HCT116 (cell line): Measurements from ENCODE around the gene ADAM15. TPM values are rescaled to one million over a fixed set of nuclear protein-coding genes. Genes with fewer than 3 reads are reported as not detected.
A peak's percentile ranks its signal among the peaks of the same experiment; 100 is the strongest.

Experiments used
- ATAC-seq: fragments of 200-7000 bp; cut with Tn5 transposase; 2 replicates; pipeline ENCODE4 v1.9.1; 2020; ENCODE audit warnings: mild to moderate bottlenecking, moderate library complexity
- BruUV-seq: library from RNA; stranded (reverse); fragments of 400-500 nt; replicated peaks from 2 replicates; lab custom pipeline; 2021; lab: Mats Ljungman, UMichigan
- CTCF ChIA-PET: fragments of 300-600 bp; sonication (Branson Sonifier 250); formaldehyde crosslinking; loops from one replicate; lab custom pipeline; 2021; ENCODE audit warnings: antibody characterized with exemption; lab: Charles Lee
- POLR2A ChIA-PET: fragments of 300-600, 350-600 bp; sonication (Branson Sonifier 250); formaldehyde crosslinking; loops from one replicate; lab custom pipeline; 2021; ENCODE audit warnings: antibody characterized with exemption; lab: Charles Lee
- RAD21 ChIA-PET, 2 experiments: fragments of 300-600 bp; sonication (Branson Sonifier 250); formaldehyde crosslinking; loops; one replicate each; lab custom pipeline; 2023; ENCODE audit warnings: low total read pairs in 2 of 2; ENCODE audit not compliant: uncharacterized antibody in 2 of 2, unreplicated experiment in 2 of 2, low non-redundant PET in 1 of 2; lab: Charles Lee
- DNase-seq: peaks from one replicate; pipeline ENCODE4 v3.0.0-alpha.2; 2010; ENCODE audit warnings: low read depth, low spot score
- H2AFZ ChIP-seq: fragments of 200-600 bp; shearing (Covaris generic), sonication (generic); 2 replicates; pipeline ENCODE4 v1.6.1; 2017; ENCODE audit warnings: low read depth, mixed run types, mixed read lengths, antibody characterized with exemption, low read length; ENCODE audit not compliant: poor library complexity, severe bottlenecking
- H3K27ac ChIP-seq: 2 replicates; pipeline ENCODE4 v1.5.1; 2012; ENCODE audit warnings: low read depth, low read length
- H3K27me3 ChIP-seq: fragments of 200-600 bp; sonication (generic); 2 replicates; pipeline ENCODE4 v1.6.1; 2016; ENCODE audit warnings: mixed run types, low read length, mixed read lengths; ENCODE audit not compliant: insufficient read depth
- H3K36me3 ChIP-seq, 2 experiments: fragments of 200-500 bp in 1 of 2; fragments of 200-600 bp in 1 of 2; sonication (Bioruptor generic) in 1 of 2; sonication (generic) in 1 of 2; 2 replicates each; pipeline versions ENCODE4 v1.5.1 to v1.6.1; 2014 to 2016; ENCODE audit warnings: low read length in 2 of 2, inconsistent platforms in 1 of 2, mixed read lengths in 1 of 2, mixed run types in 1 of 2; ENCODE audit not compliant: insufficient read depth in 2 of 2, control insufficient read depth in 1 of 2
- H3K4me1 ChIP-seq, 2 experiments: fragments of 200-600 bp in 1 of 2; sonication (generic) in 1 of 2; 2 replicates each; pipeline versions ENCODE4 v1.5.1 to v1.6.1; 2012 to 2017; ENCODE audit warnings: low read length in 2 of 2, inconsistent platforms in 1 of 2, mild to moderate bottlenecking in 1 of 2, mixed read lengths in 1 of 2, mixed run types in 1 of 2, moderate library complexity in 1 of 2; ENCODE audit not compliant: insufficient read depth in 2 of 2, control insufficient read depth in 1 of 2
- H3K4me2 ChIP-seq: fragments of 200-600 bp; sonication (generic); 2 replicates; pipeline ENCODE4 v1.6.1; 2017; ENCODE audit warnings: mixed run types, low read length, mixed read lengths
- H3K4me3 ChIP-seq, 2 experiments: fragments of 200-600 bp in 1 of 2; sonication (generic) in 1 of 2; replicated peaks in 1 of 2; 2 replicates each; pipeline ENCODE4 v1.5.1; 2011 to 2016; ENCODE audit warnings: low read length in 2 of 2, control low read depth in 1 of 2, low read depth in 1 of 2, mild to moderate bottlenecking in 1 of 2, mixed read lengths in 1 of 2, mixed run types in 1 of 2
- H3K79me2 ChIP-seq: fragments of 200-600 bp; sonication (generic); 2 replicates; pipeline ENCODE4 v1.6.1; 2017; ENCODE audit warnings: mild to moderate bottlenecking, mixed run types, low read length, moderate library complexity, mixed read lengths; ENCODE audit not compliant: insufficient read depth
- H3K9ac ChIP-seq: fragments of 200-600 bp; sonication (generic); 2 replicates; pipeline ENCODE4 v1.6.1; 2016; ENCODE audit warnings: low read length, mixed read lengths
- H3K9me2 ChIP-seq: fragments of 200-600 bp; sonication (generic), shearing (Covaris generic); 2 replicates; pipeline ENCODE4 v1.6.1; 2017; ENCODE audit warnings: mixed run types, mild to moderate bottlenecking, moderate library complexity; ENCODE audit not compliant: insufficient read depth
- H3K9me3 ChIP-seq, 2 experiments: fragments of 200-500 bp in 1 of 2; fragments of 200-600 bp in 1 of 2; sonication (Bioruptor generic) in 1 of 2; sonication (generic) in 1 of 2; 2 replicates each; pipeline ENCODE4 v1.6.1; 2014 to 2017; ENCODE audit warnings: low read length in 2 of 2, mixed read lengths in 2 of 2, inconsistent platforms in 1 of 2, low read depth in 1 of 2, mild to moderate bottlenecking in 1 of 2, mixed run types in 1 of 2, moderate library complexity in 1 of 2; ENCODE audit not compliant: control insufficient read depth in 1 of 2, insufficient read depth in 1 of 2
- H4K20me1 ChIP-seq: fragments of 200-600 bp; sonication (generic), shearing (Covaris generic); 2 replicates; pipeline ENCODE4 v1.6.1; 2017; ENCODE audit warnings: mixed run types, mild to moderate bottlenecking, moderate library complexity; ENCODE audit not compliant: insufficient read depth
- EGR1 ChIP-seq: IDR thresholded peaks from 2 replicates; pipeline ENCODE4 v1.6.1; 2012; ENCODE audit warnings: low read depth
- ELF1 ChIP-seq: IDR thresholded peaks from 2 replicates; pipeline ENCODE4 v1.6.1; 2012; ENCODE audit warnings: low read depth, borderline replicate concordance
- EZH2 ChIP-seq: fragments of 200-600 bp; sonication (generic); IDR thresholded peaks from 2 replicates; pipeline ENCODE4 v1.6.1; 2017; ENCODE audit warnings: antibody characterized with exemption, mixed run types
- FOSL1 ChIP-seq: IDR thresholded peaks from 2 replicates; pipeline ENCODE4 v1.6.1; 2012; ENCODE audit warnings: low read depth
- JUND ChIP-seq: IDR thresholded peaks from 2 replicates; pipeline ENCODE4 v1.6.1; 2012
- TCF7L2 ChIP-seq: IDR thresholded peaks from 2 replicates; pipeline ENCODE4 v1.7.0; 2011; ENCODE audit warnings: borderline replicate concordance, inconsistent platforms; ENCODE audit not compliant: insufficient read depth, insufficient read length; ENCODE audit errors: extremely low read depth
- YY1 ChIP-seq: IDR thresholded peaks from 2 replicates; pipeline ENCODE4 v1.6.1; 2011; ENCODE audit warnings: low read length, low read depth, moderate library complexity, mild to moderate bottlenecking; ENCODE audit not compliant: insufficient replicate concordance; ENCODE audit errors: extremely low read depth
- ZNF274 ChIP-seq: fragments of 200-500 bp; sonication (Bioruptor generic); IDR thresholded peaks from 2 replicates; pipeline ENCODE4 v1.6.1; 2014; ENCODE audit warnings: mild to moderate bottlenecking, low read depth, low read length, inconsistent platforms
- intact Hi-C: fragments of 100-400 bp; cut with micrococcal nuclease; formaldehyde crosslinking; loops from 2 replicates; pipeline ENCODE4 v1.10.0; 2022
- total RNA-seq: library from RNA; stranded (reverse); gene quantifications from one replicate; pipeline ENCODE4 v1.2.1, GENCODE V29; 2021; ENCODE audit not compliant: unreplicated experiment
- TF ChIP-seq, protein P1 (sequence below): IDR thresholded peaks from 2 replicates; pipeline ENCODE4 v1.6.1; 2011; ENCODE audit warnings: mild to moderate bottlenecking, low read length, moderate library complexity; ENCODE audit not compliant: insufficient replicate concordance; ENCODE audit errors: extremely low read depth
- TF ChIP-seq, protein P2 (sequence below): IDR thresholded peaks from 2 replicates; pipeline ENCODE4 v1.6.1; 2012
- TF ChIP-seq, protein P3 (sequence below), 3 experiments: fragments of 200-600 bp in 1 of 3; sonication (generic) in 1 of 3; IDR thresholded peaks in 2 of 3; conservative IDR thresholded peaks in 1 of 3; 2 replicates each; pipeline ENCODE4 v1.5.1; 2012 to 2017; ENCODE audit warnings: low read depth in 2 of 3, low read length in 2 of 3, antibody characterized with exemption in 1 of 3, borderline replicate concordance in 1 of 3, control low read depth in 1 of 3, mild to moderate bottlenecking in 1 of 3, mixed read lengths in 1 of 3, mixed run types in 1 of 3, moderate library complexity in 1 of 3; ENCODE audit not compliant: insufficient read depth in 1 of 3

Gene ADAM15
- total RNA-seq, 1 experiment from 2014 or later = 149 TPM

DNA sequence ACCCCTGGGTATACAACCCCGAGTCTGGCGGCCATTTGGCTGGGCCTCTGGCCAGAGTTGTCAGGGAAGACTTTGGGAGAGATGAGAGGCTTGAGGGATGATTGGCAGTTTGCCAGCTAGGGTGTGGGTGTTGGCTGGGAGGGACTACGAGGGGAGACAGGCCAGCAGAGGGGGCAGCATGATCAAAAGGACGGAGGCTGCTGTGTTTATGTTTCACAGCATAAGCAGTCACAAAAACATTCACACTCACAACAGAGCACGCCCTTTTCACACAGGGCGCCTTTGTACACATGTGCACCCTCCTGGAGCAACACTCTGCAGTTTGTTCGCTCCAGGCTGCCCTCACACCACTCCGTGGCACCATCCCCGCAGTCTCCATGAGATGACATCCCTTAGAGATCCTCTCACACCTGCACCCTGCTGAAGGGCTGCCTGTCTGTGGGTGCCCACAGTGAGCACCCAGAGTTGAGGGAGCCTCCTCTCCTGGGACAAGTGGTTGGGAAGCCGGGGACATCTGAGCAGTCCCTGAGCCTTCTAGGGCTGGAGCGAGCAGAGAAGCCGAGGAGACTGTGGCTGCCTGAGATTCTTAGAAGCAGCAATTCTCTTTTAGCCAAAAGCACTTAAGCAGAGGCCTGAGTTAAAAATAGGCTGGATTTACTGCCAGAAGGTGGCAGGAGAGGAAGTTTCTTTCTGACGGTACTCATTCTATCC lies 43.0 kb downstream of the ADAM15 start:
- H3K4me3 ChIP-seq = no peak overlapping the region

DNA sequence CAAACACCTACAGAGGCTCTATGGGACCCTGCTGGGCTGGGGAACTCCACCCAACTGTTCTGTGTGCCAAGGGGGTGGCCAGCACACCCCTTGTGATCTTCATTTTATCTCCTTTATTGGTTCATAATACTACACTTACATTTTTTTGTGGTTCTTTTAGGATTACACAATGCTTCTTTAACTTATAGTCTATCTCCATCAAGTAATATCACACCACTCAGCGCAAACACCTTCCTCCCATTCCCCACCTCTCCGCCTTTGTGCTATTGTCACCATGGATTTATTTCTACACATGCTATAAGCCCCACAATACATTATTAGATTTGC lies 43.5 kb downstream of the ADAM15 start:
- H3K4me1 ChIP-seq = peaks cover 12 to 29% of the 10 kb centered on the region in 2 experiments; a peak in 3 of 4 replicates
- TF ChIP-seq YY1 = no peak
- TF ChIP-seq EZH2 = no peak
- TF ChIP-seq JUND = no peak
- no peak for TF ChIP-seq ELF1
- TF ChIP-seq ZNF274 = no peak
- TF ChIP-seq, protein P1, sequence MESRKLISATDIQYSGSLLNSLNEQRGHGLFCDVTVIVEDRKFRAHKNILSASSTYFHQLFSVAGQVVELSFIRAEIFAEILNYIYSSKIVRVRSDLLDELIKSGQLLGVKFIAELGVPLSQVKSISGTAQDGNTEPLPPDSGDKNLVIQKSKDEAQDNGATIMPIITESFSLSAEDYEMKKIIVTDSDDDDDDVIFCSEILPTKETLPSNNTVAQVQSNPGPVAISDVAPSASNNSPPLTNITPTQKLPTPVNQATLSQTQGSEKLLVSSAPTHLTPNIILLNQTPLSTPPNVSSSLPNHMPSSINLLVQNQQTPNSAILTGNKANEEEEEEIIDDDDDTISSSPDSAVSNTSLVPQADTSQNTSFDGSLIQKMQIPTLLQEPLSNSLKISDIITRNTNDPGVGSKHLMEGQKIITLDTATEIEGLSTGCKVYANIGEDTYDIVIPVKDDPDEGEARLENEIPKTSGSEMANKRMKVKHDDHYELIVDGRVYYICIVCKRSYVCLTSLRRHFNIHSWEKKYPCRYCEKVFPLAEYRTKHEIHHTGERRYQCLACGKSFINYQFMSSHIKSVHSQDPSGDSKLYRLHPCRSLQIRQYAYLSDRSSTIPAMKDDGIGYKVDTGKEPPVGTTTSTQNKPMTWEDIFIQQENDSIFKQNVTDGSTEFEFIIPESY = no peak
- TF ChIP-seq EGR1 = no peak
- no peak for TF ChIP-seq FOSL1
- TF ChIP-seq TCF7L2 = no peak
- TF ChIP-seq, protein P2, sequence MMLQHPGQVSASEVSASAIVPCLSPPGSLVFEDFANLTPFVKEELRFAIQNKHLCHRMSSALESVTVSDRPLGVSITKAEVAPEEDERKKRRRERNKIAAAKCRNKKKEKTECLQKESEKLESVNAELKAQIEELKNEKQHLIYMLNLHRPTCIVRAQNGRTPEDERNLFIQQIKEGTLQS = no peak

More for the DNA sequence above, 43.0 kb downstream of the ADAM15 start:
- Histone ChIP-seq H3K9me3 (no peaks in the 10 kb centered on the region), H3K36me3 (no peaks in the 10 kb centered on the region), H3K27me3 (no peaks in the 10 kb centered on the region), H3K9me2 (no peaks in the 10 kb centered on the region), H3K27ac (peak overlapping the region; percentile 18; the same call in 1 of the 2 replicates), H4K20me1 (no peaks in the 10 kb centered on the region), H2AFZ (no peak overlapping the region), H3K4me2 (peak overlapping the region; percentile 40), H3K4me1 (peaks cover 12 to 29% of the 10 kb centered on the region in 2 experiments; a peak in 3 of 4 replicates), H3K79me2 (no peaks in the 10 kb centered on the region), H3K9ac (no peak overlapping the region)
- intact Hi-C loops = loop anchor here (2.0 to 10.0 kb wide), 2 partner anchors 35 to 501 kb away; no protein-coding TSS in a partner anchor
- TF ChIP-seq, protein P3, sequence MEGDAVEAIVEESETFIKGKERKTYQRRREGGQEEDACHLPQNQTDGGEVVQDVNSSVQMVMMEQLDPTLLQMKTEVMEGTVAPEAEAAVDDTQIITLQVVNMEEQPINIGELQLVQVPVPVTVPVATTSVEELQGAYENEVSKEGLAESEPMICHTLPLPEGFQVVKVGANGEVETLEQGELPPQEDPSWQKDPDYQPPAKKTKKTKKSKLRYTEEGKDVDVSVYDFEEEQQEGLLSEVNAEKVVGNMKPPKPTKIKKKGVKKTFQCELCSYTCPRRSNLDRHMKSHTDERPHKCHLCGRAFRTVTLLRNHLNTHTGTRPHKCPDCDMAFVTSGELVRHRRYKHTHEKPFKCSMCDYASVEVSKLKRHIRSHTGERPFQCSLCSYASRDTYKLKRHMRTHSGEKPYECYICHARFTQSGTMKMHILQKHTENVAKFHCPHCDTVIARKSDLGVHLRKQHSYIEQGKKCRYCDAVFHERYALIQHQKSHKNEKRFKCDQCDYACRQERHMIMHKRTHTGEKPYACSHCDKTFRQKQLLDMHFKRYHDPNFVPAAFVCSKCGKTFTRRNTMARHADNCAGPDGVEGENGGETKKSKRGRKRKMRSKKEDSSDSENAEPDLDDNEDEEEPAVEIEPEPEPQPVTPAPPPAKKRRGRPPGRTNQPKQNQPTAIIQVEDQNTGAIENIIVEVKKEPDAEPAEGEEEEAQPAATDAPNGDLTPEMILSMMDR (IDR thresholded peaks at IDR 0.05 in 2 of 3, conservative IDR thresholded peaks at IDR 0.05 in 1 of 3; ENCODE audit: borderline replicate concordance in 1 of 3, insufficient read depth in 1 of 3, low read depth in 2 of 3, low read length in 2 of 3) = peak in 2 of 3 experiments; percentile 46 to 62; a peak in 3 of 6 replicates
- TF ChIP-seq ZNF274 = no peak
- ChIA-PET RAD21 (no interaction called here), CTCF (interaction anchor here (2.4 to 5.9 kb wide), 3 partner anchors 9 to 73 kb away, joined by 8 to 163 read pairs (median 25); no protein-coding TSS in a partner anchor), POLR2A (no interaction called here)
- DNase-seq (peak; percentile 35), ATAC-seq (peak; percentile 73)
- BruUV-seq = no TSS peak

More for the DNA sequence above, 43.5 kb downstream of the ADAM15 start:
- Histone ChIP-seq H3K36me3 (no peaks in the 10 kb centered on the region), H3K9me3 (no peaks in the 10 kb centered on the region), H3K9ac (no peak overlapping the region), H3K4me3 (no peak overlapping the region), H2AFZ (peak overlapping the region; percentile 1), H3K4me2 (peak overlapping the region; percentile 40), H3K79me2 (no peaks in the 10 kb centered on the region), H3K27me3 (no peaks in the 10 kb centered on the region), H3K27ac (peak overlapping the region; percentile 18; the same call in 1 of the 2 replicates), H3K9me2 (no peaks in the 10 kb centered on the region), H4K20me1 (no peaks in the 10 kb centered on the region)
- CTCF ChIA-PET = interaction anchor here (1.1 to 2.4 kb wide), 4 partner anchors 10 to 78 kb away, joined by 3 to 25 read pairs (median 9); partner anchors contain the start of gene KRTCAP2
- RAD21 ChIA-PET = interaction anchor here in 1 of 2 experiments (1.5 kb wide), 1 partner anchor 73 kb away, joined by 5 read pairs; no protein-coding TSS in a partner anchor
- DNase-seq (no peak), ATAC-seq (no peak)
- no TSS peak for BruUV-seq
- intact Hi-C loops = loop anchor here (2.0 to 10.0 kb wide), 2 partner anchors 34 to 500 kb away; no protein-coding TSS in a partner anchor
- POLR2A ChIA-PET = no interaction called here
